Activated CD8-positive, alpha-beta memory T cell treated with anti-CD3 and anti-CD28 coated beads, Interleukin-2, amount 50 U/mL, for 24 hours (primary cell): ENCODE results near the gene FAM163A.
"Not testable (repeated sequence)": the region's sequence is repeated elsewhere in the genome, so short reads cannot be mapped to it uniquely, and the experiment has no call there.

Experiments used
- DNase-seq: peaks from one replicate; pipeline ENCODE4 v3.0.0-alpha.2; 2020; ENCODE audit errors: extremely low read depth

FAM163A gene

DNA sequence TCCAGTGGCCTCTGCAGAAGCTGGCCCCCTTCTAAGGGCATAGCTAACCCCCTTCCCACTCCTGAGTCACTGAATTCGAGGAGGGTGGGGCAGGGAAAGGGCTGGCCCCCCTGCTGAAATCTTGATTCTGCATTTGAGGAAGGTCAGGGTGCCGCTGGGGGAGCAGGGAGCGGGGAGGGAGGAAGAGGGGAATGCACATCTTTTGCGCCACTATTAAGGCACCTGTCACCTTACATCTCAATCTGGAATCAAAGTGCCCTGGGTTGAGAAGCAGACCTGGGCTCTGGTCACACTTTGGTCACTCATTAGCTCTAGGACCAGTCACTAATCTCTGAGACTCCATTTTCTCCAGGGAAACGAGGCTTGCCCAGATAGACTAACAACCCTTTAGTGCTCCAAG, 72.5 kb downstream of the FAM163A start:
- no peak for DNase-seq

DNA sequence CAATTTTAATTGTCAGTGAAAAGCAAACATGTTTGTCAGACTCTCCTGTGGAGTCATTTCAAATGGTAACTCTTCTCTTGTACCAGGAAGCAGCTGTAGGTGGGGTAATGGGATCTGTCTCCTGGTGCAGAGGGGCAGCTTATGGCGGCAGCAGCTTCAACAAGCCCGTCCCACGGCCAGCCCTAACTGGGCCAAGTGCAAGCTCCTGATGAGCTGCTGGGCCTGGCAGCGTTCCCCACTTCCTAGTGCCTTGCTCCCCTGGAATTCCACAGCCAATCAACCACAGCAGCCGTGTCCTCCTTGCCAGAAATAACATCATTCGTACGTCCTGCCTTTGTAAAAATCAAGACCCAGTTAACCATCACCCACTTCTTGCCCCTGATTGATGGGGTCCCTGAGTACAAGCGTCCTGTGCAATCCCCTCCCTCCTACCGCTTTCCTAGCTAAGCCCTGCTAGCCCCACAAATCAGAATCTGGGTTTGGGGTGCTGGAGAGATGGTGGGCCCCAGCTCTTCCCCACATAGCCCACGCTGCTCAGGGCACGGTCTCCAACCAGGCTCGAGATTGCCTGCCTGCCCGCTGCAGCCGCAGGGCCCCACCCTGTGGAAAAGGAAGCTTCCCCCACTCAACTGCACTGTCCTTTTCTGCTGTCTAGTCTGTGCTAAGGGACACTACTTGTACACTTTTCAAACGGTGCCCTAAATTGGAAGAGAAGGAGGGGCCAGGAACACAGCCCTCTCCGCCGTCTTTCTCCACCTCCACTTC, 73.3 kb downstream of the FAM163A start:
- no peak for DNase-seq

DNA sequence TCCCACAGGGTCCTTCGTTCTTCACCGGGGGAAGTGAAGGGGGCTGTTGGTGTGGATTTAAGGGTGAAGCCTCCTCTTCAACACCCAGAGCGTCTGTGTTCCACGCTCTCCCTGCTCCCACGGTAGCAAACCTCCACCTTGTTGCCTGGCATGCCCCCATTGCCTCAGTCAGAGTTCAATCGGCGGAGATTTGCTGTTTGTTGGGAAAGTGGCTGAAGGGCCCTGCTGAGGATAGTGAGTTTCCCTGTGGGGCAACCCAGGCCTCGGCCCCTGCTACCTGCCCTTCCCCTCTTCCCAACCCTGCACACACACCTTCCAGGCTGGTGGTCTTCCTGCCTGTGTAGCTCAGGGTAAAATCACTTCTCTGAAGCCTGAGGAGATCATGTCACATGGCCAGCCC, 74.0 kb downstream of the FAM163A start:
- DNase-seq = no peak

DNA sequence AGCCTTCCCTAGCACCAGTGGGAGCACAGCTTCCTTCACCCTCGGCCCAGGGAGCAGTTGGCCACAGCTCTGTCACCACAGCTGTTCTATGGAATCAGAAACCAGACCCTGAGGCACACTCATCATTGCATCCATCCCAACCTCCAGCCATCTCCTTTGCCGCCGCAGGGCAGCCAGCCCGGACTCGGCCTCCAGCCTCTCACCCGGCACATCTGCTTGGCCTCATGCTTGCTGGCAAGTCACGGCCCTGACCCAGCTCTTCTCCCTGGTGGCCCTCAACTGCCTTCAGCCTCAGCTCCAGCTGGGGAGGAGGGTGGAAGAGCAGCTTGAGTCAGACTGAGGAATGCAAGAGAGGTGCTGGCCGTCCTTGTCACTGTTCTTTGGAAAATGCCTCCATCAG, 74.7 kb downstream of the FAM163A start:
- no peak for DNase-seq

DNA sequence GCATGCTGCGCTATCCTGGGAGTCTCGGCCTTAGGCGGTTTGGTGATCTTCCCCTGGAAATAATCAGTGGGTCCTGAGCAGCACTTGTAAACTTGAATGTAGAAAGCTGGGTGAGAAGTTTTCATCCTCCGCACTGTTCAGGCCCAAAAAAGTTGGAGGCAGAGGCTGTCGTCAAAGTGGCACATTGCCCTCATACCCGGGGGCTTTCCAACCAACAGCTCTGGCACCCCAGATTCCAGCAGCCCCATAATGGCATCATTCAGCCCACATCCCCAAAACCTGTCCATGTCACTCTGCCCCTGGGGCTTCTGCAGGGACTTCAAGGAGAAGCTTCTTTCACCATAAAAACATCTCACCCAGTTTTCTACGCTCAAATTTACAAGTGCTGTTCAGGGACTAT, 75.2 kb downstream of the FAM163A start:
- no peak for DNase-seq

DNA sequence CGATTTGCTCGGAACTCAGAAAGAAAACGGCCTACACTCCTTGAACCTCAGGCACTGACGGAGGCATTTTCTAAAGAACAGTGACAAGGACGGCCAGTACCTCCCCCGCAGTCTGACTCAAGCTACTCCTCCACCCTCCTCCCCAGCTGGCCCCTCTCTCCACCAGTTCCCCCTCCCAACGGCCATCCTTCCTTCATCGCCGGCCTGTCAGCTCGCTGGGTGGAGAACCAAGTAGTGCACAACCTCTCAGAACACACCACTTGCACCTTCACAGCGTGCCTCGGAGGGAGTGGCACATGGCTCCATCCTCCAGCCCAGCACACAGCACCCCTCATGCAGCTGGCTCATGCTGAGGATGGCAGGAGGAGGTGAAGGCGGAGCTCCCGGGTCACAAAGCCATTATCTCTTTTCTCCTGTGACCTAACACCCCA, 75.7 kb downstream of the FAM163A start:
- no peak for DNase-seq

DNA sequence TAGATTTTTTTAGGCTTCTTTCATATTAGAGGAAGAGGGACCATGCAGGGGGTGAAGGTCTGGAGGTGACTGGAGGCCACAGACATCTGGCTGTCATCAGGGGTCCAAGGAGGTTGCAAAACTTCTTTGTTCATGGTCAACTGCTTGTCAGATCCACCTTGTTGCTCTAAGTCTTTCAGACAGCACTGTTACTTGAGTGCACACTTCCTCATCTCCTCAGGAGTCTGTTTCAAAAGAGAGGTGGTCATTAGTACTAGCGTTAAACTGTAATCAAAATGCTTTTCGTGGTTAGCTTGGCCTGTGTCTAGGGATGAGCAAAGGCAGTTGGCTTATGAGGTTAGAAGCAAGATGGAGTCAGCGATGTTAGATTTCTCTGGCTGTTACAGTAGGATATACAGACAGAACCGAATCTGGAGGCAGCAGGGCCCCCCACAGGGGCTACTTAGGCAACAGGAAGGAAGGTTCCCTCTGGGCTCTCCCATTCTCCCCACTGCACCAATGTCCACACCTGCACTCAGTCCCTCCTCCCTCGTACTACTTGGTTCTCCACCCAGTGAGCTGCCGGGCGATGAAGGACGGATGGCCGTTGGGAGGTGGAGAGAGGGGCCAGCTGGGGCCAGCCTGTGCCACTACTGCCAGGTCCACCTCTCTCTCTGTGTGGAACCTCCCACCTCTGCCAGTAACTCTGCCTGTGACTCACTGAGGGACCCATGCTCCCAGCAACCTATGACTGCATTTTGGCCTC, 77.3 kb downstream of the FAM163A start:
- no peak for DNase-seq

DNA sequence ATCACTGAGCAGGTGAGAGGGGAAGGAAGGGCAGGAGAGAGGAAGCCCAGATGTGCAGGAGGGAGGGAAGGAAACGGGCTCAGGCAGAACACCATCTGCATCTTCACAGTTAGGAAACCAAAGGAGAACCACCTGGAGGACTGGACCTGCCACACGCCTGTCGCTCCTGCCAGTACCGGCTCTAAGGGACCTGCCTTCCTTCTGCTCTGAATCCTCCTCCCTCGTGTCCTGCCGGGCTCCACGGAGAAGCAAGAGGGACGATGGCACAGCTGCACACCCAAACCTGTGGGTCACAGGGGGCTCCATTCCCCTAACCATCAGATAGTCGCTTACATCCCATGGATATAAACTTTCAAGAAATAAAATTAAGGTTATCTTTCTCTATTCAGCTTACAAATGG, 78.4 kb downstream of the FAM163A start:
- no peak for DNase-seq

DNA sequence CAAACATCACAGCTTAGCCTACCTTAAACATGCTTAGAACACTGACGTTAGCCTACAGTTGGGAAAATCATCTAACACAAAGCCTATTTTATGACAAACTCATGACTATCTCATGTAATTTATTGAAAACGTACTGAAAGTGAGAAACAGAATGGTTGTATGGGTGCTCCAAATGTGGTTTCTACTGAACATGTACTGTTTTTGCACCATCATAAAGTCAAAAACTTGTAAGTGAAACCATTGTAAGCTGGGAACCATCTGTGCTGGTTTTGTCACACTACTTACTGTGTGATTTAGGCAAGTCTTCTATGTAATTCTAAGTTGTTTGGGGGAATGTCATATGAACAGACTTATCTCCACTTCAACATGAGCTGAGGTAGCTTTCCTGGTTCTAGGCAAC, 79.0 kb downstream of the FAM163A start:
- DNase-seq = no peak

DNA sequence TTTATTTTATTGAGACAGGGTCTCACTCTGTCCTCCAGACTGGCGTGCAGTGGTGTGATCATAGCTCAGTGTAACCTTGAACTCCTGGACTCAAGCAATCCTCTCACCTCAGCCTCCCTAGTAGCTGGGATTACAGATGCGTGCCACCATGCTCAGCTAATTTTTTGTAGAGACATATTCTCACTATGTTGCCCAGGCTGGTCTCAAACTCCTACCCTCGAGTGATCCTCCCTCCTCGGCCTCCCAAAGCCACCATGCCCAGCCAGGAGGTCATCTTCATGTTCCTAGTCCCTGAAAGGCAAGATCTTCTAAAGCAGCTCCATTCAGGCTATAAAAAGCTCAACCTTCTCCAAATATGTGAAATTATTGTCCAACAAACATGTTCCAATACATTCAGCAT, 80.6 kb downstream of the FAM163A start:
- DNase-seq = no peak

DNA sequence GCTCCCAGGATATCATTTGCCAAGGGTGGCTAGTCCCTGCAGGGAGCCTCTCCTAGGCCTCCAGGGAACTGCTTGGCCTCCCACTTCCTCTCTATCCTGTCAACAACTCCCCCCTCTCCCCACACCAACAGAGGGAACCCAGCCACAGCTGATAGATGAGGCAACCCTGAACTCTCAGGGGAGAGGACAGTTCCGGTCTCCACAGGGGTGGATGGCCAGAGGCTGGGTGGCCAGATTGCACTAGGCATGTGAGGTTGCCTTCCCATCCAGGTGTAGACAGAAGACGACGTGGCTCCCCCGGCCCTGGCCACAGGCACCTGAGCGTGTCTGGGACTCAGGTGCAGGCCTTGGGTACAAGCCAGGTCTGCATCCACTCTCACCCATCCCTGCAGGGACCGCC, 81.2 kb downstream of the FAM163A start:
- DNase-seq = no peak

DNA sequence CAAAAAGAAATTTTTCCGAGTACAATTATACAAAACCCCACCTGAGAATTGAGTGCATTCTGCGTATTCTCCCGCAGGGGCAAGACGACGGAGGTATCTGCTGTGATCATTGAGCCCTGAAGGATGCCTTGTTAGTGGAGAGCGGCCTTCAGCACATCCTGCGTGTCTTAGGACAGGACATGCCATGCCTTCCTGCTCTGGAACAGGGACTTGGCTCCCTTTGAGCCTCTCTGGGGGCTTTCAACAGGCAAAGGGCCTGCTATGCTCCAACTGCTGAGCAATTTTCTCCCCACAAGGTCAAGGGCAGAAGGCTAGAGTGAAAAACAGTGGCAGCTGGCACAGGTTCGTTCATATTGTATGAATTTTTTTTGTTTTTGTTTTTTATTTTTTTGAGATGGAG, 82.1 kb downstream of the FAM163A start:
- DNase-seq = no peak

DNA sequence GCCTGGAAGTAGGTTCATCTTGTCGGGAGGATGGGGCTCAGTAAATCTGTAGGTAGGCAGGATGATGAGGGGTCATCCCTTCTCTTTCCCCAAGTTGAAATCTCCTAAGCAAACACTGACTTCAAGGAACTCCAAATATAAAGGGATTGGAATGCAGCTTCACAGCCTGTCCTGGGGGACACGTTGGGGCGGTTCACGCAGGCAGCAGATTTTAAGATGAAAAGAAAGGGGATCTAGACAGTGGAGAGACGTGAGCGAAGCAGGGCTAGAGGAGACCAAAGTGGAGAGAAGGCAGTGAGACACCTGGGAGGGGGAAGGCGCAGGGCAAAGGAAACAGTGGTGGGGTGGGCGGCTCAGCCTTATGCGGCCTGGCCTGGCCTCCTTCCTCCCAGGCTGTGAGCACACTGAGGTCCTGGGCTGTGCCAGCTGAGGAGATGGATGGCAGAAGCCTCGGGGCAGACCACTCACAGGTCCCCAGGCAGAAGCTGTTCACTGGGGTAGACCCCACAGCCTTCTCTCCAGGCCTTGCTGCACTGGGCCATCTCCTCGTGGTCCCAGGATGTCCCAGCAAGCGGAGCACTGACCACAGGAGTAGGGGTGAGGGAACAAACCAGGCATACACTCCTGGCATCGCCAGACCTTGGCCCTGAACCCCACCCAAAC, 82.8 kb downstream of the FAM163A start:
- no peak for DNase-seq

DNA sequence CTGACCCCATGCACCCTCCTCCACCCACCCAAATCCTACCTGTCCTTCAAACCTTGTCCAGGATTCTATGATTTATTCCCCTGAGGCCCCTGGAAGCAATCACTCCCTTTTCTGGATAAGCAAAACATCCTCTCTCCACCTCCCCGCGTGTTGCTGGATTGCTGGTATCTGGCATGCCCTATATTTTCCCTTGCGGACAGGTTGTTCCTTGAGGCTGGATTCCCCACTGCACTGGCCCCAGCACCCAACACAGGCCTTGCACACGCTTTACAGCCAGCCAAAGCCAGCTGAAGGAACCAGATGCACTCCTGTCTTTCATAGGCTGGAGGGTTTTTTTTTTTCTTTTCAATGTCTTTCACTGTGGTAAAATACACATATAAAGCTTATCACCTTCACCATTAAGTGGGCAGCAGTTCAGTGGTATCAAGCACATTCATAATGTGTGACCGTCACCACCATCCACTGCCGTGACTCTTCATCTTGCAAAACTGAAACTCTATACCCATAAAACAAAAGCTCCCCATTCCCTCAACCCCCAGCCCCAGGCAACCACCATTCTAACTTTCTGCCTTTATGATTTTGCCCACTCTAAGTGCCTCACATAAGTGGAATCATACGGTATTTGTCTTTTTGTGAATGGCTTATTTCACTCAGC, 83.7 kb downstream of the FAM163A start:
- DNase-seq = no peak

DNA sequence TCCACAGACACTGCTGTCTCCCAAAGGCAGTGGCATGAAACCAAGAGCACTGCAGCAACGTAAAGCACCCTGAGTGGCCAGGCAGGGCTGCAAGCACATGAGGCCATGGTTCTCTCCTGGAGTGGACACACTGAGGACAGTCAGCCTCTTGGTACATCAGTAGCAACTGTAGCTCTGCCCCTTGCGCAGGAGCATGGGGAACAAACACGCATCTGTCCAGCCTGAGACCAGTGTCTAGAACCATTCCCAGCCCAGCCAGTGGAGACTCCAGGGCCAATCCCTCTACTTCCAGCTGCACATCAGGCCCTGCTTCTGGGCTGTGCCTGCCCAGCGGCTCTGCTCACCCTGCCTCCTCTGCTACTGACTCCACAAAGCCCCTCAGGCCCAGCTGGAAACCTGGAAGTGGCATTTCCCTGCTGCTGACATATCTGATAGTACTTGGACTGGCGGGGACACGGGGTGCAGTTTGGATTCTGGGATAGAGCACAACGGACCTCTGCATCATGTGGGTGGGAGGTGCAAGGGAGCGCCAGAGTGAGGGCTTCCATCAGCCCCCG, 85.5 kb downstream of the FAM163A start:
- DNase-seq = no peak

DNA sequence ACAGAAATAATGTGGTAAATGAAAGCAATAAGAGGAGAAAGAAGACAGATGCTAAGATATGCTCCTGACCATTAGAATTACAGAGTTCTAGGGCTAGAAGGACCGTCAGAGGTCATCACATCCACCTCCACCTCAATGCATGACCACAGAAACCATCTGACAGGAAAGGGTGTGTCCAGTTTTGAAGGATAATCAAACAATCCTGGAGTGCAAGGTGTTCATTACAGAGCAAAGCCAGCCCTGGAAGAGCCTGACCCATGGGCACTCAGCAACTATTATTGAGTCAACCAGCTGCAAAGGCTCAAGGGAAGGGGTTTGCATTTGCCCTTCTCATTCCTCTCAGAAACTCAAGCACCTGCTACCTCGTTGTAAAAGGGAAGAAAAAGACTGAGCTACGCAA, 88.1 kb downstream of the FAM163A start:
- no peak for DNase-seq

DNA sequence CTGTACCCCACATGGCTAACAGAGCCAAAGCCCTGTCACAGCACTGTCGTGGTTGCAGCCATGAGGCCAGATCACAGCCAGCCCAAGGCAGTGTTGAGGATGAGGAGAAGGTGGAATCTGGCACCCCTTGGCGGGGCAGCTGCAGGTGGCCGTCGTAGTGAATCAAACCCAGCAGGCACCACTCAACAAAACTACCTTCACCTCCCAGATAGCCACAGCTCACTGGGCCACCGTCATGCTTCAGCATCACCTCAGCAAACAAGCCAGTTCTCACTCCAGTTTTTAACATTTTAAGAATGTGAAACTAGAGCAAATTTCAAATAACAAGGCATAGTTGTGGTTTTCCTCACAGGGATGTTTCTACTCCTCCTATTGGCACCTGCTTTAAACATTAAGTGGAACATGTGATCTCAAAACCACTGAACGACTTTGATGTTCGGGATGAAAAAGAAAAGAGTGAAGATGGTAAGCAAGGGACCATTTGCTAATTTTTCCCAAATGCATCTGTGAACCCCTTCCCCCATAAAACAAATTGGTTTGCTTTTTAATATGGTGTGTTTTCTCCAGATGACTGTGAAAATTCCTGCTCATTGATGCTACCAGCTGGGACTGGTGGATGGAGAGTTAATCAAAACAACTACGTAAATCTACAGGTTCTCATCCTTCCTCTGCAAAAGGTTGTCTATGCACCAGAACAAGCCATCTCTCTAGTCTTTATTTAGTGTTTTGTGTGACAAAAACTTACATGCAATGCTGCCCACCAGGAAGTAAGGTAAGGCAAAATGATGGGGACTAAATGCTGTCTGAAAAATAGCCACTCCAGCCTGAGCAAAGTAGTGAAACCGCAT, 89.0 kb downstream of the FAM163A start:
- no peak for DNase-seq

DNA sequence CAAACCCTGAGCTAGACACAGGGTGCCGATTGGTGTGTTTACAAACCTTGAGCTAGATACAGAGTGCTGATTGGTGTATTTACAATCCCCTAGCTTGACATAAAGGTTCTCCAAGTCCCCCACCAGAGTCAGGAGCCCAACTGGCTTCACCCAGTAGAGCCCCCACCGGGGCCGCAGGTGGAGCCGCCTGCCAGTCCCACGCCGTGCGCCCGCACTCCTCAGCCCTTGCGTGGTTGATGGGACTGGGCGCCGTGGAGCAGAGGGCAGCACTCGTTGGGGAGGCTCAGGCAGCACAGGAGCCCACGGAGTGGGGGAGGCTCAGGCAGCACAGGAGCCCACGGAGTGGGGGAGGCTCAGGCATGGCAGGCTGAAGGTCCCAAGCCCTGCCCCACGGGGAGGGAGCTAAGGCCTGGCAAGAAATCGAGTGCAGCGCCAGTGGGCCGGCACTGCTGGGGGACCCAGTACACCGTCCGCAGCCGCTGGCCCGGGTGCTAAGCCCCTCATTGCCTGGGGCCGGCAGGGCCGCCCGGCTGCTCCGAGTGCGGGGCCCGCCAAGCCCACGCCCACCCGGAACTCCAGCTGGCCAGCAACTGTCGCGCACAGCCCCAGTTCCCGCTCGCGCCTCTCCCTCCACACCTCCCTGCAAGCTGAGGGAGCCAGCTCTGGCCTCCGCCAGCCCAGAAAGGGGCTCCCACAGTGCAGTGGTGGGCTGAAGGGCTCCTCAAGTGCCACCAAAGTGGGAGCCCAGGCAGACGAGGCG, 93.8 kb downstream of the FAM163A start:
- DNase-seq = not testable (repeated sequence)

DNA sequence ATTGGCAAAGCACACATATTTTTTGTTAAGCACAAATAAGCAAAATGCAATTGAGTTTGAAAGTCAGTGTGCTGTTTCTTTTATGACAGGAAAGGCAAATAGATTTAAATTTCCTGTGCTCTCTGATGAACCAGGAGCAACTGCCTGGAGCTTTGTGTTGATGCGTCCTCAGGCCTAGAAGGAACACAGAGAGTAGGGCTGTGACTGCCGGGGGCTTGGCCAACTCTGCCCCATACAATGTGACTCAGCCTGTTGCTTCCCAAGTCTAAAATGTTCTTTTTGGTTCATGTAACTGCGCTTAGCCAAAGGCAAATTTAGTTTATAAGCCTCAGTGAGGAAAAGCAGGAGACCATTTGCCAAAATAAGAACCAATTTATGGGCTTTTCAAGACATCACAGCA, 97.0 kb downstream of the FAM163A start:
- no peak for DNase-seq

DNA sequence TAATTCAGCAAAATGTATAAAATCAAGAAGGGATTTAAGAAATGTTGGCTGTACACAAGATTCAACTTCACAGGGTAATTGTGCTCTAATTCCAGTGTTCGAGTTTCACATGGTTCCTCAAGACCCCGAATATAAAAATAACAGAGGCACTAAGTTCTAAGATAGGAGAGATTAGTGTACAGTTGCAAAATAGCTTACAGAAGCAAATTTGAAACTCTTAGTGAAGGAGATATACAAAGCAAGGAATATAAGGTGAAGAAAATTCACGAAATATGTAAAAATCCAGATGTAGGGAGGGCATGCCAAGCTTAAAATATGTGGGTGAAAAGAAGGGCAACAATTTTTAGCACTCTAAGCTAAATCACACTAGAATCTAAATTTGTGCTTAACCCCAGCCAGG, 105.1 kb downstream of the FAM163A start:
- no peak for DNase-seq
